Measurements from ENCODE around the gene VTI1B. TPM values are rescaled to one million over a fixed set of nuclear protein-coding genes. Genes with fewer than 3 reads are reported as not detected.

The VTI1B gene
- total and polyA plus RNA-seq, 2 experiments from 2014 or later: 44.7 to 96.1 TPM

- DNase-seq (ENCODE audit: low spot score) (no peak), ATAC-seq (no peak)
- H3K27ac Mint-ChIP-seq: no peak overlapping the region
- Histone ChIP-seq H3K9me2 (ENCODE audit: insufficient read depth) (no peaks in the 10 kb centered on the region), H4K20me1 (replicated peaks; ENCODE audit: insufficient read depth) (peaks cover 24% of the 10 kb centered on the region), H3K4me2 (no peak overlapping the region), H3K4me3 (no peak overlapping the region), H3K36me3 (ENCODE audit: insufficient read depth) (peaks cover 7% of the 10 kb centered on the region), H3K4me1 (ENCODE audit: insufficient read depth) (no peaks in the 10 kb centered on the region), H3F3A (replicated peaks; ENCODE audit: low read depth) (no peaks in the 10 kb centered on the region), H3K79me2 (replicated peaks; ENCODE audit: insufficient read depth) (no peaks in the 10 kb centered on the region), H2AFZ (no peak overlapping the region), H3K27me3 (ENCODE audit: insufficient read depth) (no peaks in the 10 kb centered on the region), H3K27ac (ENCODE audit: low read depth) (no peak overlapping the region)
- H3K9me3 Mint-ChIP-seq: no peaks in the 10 kb centered on the region
- peaks cover 10% of the 10 kb centered on the region; the same call in 2 of the 3 replicates for H3K36me3 Mint-ChIP-seq (ENCODE audit: low read depth)
- peaks cover 3% of the 10 kb centered on the region for H3K27me3 Mint-ChIP-seq (ENCODE audit: insufficient read depth, low read depth, poor library complexity)
- H3K4me3 Mint-ChIP-seq: no peak overlapping the region
- H3K4me1 Mint-ChIP-seq: no peaks in the 10 kb centered on the region
- no peak for TF ChIP-seq JUNB (IDR thresholded peaks at IDR 0.05; ENCODE audit: unreplicated experiment)
- no peak for TF ChIP-seq POLR2AphosphoS5 (IDR thresholded peaks at IDR 0.05; ENCODE audit: low read depth)
- TF ChIP-seq CREB1 (CRISPR knock-in tag; IDR thresholded peaks at IDR 0.05; ENCODE audit: low read depth): no peak
Measured at GRCh38 chr14:67641902-67642749, 32.3 kb downstream of the VTI1B start.

- no peak overlapping the region for H3K4me3 Mint-ChIP-seq
- ATAC-seq (no peak), DNase-seq (ENCODE audit: low spot score) (no peak)
- no peaks in the 10 kb centered on the region for H3K27me3 ChIP-seq (ENCODE audit: insufficient read depth)
- H3K27ac Mint-ChIP-seq: no peak overlapping the region
- peaks cover 7% of the 10 kb centered on the region for H3K36me3 ChIP-seq (ENCODE audit: insufficient read depth)
- H3K79me2 ChIP-seq (replicated peaks; ENCODE audit: insufficient read depth): no peaks in the 10 kb centered on the region
- H3K27ac ChIP-seq (ENCODE audit: low read depth): no peak overlapping the region
- H3F3A ChIP-seq (replicated peaks; ENCODE audit: low read depth): no peaks in the 10 kb centered on the region
- H3K9me2 ChIP-seq (ENCODE audit: insufficient read depth): no peaks in the 10 kb centered on the region
- peaks cover 24% of the 10 kb centered on the region for H4K20me1 ChIP-seq (replicated peaks; ENCODE audit: insufficient read depth)
- H3K4me1 ChIP-seq (ENCODE audit: insufficient read depth): no peaks in the 10 kb centered on the region
- TF ChIP-seq ETS1 (IDR thresholded peaks at IDR 0.05) (no peak), JUNB (IDR thresholded peaks at IDR 0.05; ENCODE audit: unreplicated experiment) (no peak), STAT1 (IDR thresholded peaks at IDR 0.05; ENCODE audit: unreplicated experiment) (no peak), ZNF462 (CRISPR knock-in tag; IDR thresholded peaks at IDR 0.05) (no peak), CREB1 (CRISPR knock-in tag; IDR thresholded peaks at IDR 0.05; ENCODE audit: low read depth) (no peak), ZNF331 (CRISPR knock-in tag; IDR thresholded peaks at IDR 0.05; ENCODE audit: low read depth) (no peak)
- H2AFZ ChIP-seq: no peak overlapping the region
- peaks cover 3% of the 10 kb centered on the region for H3K27me3 Mint-ChIP-seq (ENCODE audit: insufficient read depth, low read depth, poor library complexity)
- peaks cover 6% of the 10 kb centered on the region; the same call in 2 of the 3 replicates for H3K36me3 Mint-ChIP-seq (ENCODE audit: low read depth)
- no peaks in the 10 kb centered on the region for H3K4me1 Mint-ChIP-seq
- no peak overlapping the region for H3K4me3 ChIP-seq
- H3K4me2 ChIP-seq: no peak overlapping the region
- H3K9me3 Mint-ChIP-seq: no peaks in the 10 kb centered on the region
Measured at GRCh38 chr14:67641480-67641879, 33.0 kb downstream of the VTI1B start.
